AG09319 (cell line): ENCODE measurements around the gene SEMA4B.

Source experiments
- DNase-seq: peaks from one replicate; pipeline ENCODE4 v3.0.0-alpha.2; 2010; ENCODE audit warnings: low read depth; ENCODE audit errors: extremely low read depth
- CTCF ChIP-seq: IDR thresholded peaks from 2 replicates; pipeline ENCODE4 v1.5.1; 2011; ENCODE audit warnings: low read depth, mild to moderate bottlenecking, inconsistent platforms, low read length, moderate library complexity

The SEMA4B gene

GRCh38 chr15:90228960-90229359 is 27.8 kb downstream of the SEMA4B start:
- no peak for TF ChIP-seq CTCF
- DNase-seq = no peak

- no peak for DNase-seq
- TF ChIP-seq CTCF = no peak
These were observed 29.0 kb downstream of the SEMA4B start for GRCh38 chr15:90230071-90230494.

- no peak for DNase-seq
- no peak for TF ChIP-seq CTCF
These were observed 29.5 kb downstream of the SEMA4B start for GRCh38 chr15:90230610-90231009.

- TF ChIP-seq CTCF = no peak
- no peak for DNase-seq
These were observed 30.2 kb downstream of the SEMA4B start for GRCh38 chr15:90231028-90232017.

- TF ChIP-seq CTCF = no peak
These were observed 31.1 kb downstream of the SEMA4B start for GRCh38 chr15:90232196-90232595.

GRCh38 chr15:90232941-90233386 is 31.8 kb downstream of the SEMA4B start:
- no peak for DNase-seq
- peak; percentile 55 for TF ChIP-seq CTCF

More at GRCh38 chr15:90232196-90232595, 31.1 kb downstream of the SEMA4B start:
- DNase-seq = no peak

- peak; percentile 93 for DNase-seq
- TF ChIP-seq CTCF = no peak
These were observed 32.4 kb downstream of the SEMA4B start, which contains the start of gene CIB1 for GRCh38 chr15:90233387-90234095. TSS of gene CIB1 (minus strand) at chr15:90233941. CDS start at chr15:90233885, 56 bp downstream.
